Bronchial epithelial cell (primary cell): Measurements from ENCODE around the gene SNORC. TPM values are rescaled to one million over a fixed set of nuclear protein-coding genes. Genes with fewer than 3 reads are reported as not detected.

Source experiments
- DNase-seq: peaks from one replicate; pipeline ENCODE4 v3.0.0-alpha.2; 2010; ENCODE audit warnings: low read depth
- FAIRE-seq: peaks from 2 replicates; lab custom pipeline; 2011; peaks lifted over from hg19 to GRCh38; lab: Jason Lieb, UNC
- H3K27me3 ChIP-seq: 2 replicates; pipeline ENCODE4 v1.5.1; 2011; ENCODE audit warnings: low read length; ENCODE audit not compliant: control insufficient read depth, insufficient read depth
- H3K36me3 ChIP-seq: 2 replicates; pipeline ENCODE4 v1.5.1; 2011; ENCODE audit warnings: low read length; ENCODE audit not compliant: control insufficient read depth, insufficient read depth
- H3K4me3 ChIP-seq: 2 replicates; pipeline ENCODE4 v1.5.1; 2011; ENCODE audit warnings: mild to moderate bottlenecking, low read depth, low read length, control low read depth
- total RNA-seq: library from RNA; depleted of rRNA; stranded (reverse); fragments of >200 nt; gene quantifications from 2 replicates; pipeline ENCODE4 v1.2.1, GENCODE V29; 2014
- TF ChIP-seq, protein P1 (sequence below): IDR thresholded peaks from 2 replicates; pipeline ENCODE4 v1.5.1; 2011; ENCODE audit warnings: mild to moderate bottlenecking, moderate library complexity, low read length, control low read depth, inconsistent platforms; ENCODE audit not compliant: insufficient read depth, severe bottlenecking

Gene SNORC
- total RNA-seq, 1 donor from 2014 or later = 0.53 TPM

DNA sequence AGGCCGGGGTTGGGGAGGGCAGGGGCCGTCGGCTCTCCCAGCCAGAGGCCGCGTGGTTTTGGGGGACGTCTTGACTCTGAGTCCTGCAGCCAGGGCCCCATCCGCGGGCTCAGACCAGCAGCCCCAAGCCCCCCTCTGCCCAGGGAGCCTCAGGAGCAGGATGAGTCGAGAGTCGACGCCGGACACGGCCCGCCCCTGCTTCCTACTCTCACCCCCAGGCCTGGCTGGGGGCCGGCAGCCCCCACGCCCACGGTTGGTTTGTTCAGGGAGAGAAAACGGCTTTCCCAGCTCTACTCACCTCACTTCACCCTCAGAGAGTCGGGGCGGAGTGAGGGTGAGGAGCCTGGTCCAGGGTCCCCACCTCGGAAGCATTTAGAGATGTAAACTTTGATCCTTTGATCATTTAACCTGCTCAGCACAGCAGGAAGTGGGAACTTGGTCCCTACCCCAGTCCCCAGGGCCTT is 6.9 kb downstream of the SNORC start:
- TF ChIP-seq, protein P1, sequence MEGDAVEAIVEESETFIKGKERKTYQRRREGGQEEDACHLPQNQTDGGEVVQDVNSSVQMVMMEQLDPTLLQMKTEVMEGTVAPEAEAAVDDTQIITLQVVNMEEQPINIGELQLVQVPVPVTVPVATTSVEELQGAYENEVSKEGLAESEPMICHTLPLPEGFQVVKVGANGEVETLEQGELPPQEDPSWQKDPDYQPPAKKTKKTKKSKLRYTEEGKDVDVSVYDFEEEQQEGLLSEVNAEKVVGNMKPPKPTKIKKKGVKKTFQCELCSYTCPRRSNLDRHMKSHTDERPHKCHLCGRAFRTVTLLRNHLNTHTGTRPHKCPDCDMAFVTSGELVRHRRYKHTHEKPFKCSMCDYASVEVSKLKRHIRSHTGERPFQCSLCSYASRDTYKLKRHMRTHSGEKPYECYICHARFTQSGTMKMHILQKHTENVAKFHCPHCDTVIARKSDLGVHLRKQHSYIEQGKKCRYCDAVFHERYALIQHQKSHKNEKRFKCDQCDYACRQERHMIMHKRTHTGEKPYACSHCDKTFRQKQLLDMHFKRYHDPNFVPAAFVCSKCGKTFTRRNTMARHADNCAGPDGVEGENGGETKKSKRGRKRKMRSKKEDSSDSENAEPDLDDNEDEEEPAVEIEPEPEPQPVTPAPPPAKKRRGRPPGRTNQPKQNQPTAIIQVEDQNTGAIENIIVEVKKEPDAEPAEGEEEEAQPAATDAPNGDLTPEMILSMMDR = no peak
- Histone ChIP-seq H3K27me3 (no peaks in the 10 kb centered on the region), H3K36me3 (no peaks in the 10 kb centered on the region), H3K4me3 (peak overlapping the region; percentile 43)
- DNase-seq (no peak), FAIRE-seq (no peak)

DNA sequence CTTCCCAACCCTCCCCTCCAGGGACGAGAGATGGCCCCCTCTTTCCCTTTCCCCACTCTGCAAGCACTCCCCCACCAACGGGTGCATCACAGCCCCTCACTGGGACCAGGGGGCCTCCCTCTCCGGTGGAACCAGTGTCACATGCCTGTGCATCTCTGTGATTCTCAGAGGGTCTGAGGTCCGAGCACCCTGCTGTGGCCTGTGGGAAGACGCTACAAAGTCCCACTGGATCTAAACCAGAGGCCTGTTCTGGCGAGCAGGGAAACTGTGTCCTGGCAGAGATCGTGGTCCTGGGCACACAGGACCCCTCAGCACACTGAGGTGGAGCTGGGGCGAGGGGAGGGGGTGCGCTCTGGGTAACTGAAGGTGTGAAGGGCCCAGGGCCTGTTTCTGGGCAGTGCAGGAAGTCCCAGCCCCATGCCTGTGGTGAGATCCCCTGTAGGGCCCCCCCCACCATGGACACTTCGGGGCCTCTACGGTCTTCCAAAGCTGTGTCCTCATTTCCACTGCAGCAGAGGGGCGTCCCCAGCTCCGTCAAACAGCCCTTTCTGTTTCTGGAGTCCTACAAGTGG is 8.0 kb downstream of the SNORC start:
- TF ChIP-seq, protein P1 = no peak
- no peaks in the 10 kb centered on the region for H3K36me3 ChIP-seq
- H3K4me3 ChIP-seq = no peak overlapping the region
- FAIRE-seq (no peak), DNase-seq (no peak)
- H3K27me3 ChIP-seq = no peaks in the 10 kb centered on the region

DNA sequence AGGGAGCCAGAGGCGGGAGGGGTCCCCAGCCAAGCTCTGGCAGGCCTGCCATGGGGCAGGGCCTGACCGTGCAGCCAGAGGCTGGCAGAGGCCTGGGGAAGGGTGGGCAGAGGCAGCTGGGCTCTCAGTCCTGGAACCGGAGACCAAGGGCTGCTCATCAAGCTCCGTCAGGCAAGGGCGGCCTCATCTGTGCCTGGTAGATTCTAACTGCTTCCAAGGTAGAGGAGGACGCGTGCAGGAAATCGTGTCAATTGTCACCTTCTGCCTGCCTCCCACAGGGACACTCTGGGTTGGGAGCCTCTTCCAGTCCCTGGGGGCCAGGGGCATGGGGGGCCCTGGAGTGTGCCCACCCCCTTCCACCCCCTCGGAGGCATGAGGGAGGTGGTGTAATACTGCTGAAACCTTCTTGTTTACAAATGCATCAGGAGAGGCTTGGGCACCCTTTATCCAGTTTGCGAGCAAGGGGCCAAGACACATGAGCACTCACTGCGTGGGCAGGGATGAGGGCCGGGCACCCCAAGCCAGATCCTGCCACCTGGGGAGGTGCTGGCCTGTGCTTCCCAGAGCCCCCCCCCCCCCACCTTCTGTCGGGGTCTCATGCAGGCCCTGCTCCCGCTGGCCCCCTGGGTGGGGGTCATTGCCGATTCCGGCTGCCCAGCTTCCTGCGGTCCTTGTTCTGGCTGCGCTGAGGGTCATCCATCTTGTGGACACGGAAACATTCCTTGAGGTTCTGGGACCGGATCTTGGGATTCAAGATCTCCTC is 9.0 kb downstream of the SNORC start:
- FAIRE-seq = no peak
- H3K36me3 ChIP-seq = no peaks in the 10 kb centered on the region
- H3K4me3 ChIP-seq = no peak overlapping the region
- no peaks in the 10 kb centered on the region for H3K27me3 ChIP-seq
- TF ChIP-seq, protein P1 = no peak
- DNase-seq = no peak

DNA sequence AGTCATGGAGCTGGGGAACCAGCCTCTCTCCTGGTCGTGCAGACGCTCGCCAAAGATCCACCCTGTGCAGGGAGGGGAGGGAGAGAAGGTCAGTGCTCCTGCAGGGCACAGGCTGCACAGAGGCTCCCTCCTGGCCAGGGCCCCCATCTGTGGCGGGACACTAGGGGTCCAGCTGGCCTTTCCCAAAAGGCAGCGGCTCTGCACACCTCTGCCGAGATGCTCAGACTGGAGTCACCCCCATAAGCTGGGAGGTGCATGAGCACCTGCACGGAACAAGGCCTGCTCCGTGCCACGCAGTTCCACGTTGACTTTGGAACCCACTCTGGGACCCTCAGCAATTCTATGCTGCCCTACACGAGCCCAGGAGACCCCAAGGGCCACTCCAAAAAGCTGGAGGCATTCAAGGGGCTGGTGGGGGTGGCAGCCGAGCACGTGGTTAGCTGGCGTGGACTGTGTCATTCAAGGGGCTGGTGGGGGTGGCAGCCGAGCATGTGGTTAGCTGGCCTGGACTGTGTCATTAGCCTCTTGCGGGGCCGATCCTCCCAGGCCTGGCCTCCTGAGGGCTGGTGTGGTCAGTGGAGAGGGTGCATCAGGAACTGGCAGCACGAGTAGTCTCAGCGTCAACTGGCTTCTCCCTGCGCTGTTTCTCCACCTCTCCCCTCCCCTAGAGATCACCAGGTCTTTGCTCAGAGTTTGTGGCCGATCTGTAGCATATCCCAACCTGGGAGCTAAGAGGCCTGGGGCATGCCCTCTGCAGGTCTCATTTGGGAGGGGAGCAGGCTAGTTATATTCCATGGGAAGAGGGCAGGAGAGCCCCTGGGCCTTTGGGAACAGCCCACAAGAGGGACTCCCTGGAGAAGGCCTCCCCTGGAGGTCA is 9.8 kb downstream of the SNORC start:
- TF ChIP-seq, protein P1 = no peak
- FAIRE-seq (no peak), DNase-seq (no peak)
- no peak overlapping the region for H3K4me3 ChIP-seq
- no peaks in the 10 kb centered on the region for H3K36me3 ChIP-seq
- H3K27me3 ChIP-seq = no peaks in the 10 kb centered on the region

DNA sequence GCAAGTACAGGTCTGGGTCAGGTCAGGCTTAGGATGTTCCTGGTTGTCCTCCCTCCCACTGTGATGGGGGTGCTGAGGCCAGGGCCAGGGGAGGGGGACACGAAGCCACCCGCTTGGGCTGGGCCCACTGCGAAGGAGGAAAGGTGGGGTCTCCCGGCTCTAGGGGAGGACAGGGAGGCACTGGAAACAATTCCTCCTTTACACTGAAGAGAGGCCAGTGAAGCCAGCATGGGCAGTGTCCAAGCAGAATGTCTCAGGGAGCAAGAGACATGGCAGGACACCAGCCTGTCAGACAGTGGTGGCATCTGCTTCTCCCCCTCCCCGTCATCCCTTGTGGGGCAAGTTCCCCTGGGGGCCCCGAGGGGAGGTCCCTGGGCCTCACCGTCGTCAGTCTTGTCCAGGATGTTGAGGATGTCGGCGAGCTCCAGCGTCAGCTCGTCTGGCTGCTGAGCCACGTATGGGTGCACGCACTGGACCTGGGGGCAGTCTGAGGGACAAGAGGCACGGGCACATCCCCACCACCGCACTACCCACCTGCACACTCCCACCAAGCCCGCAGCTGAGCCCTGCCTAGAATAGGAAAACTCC is 10.8 kb downstream of the SNORC start:
- DNase-seq (no peak), FAIRE-seq (no peak)
- Histone ChIP-seq H3K27me3 (no peaks in the 10 kb centered on the region), H3K4me3 (no peak overlapping the region), H3K36me3 (no peaks in the 10 kb centered on the region)
- TF ChIP-seq, protein P1 = no peak
